ENCODE results near the gene GPR78. TPM values are rescaled to one million over a fixed set of nuclear protein-coding genes. Genes with fewer than 3 reads are reported as not detected.
A peak's percentile ranks its signal among the peaks of the same experiment; 100 is the strongest.

GPR78 gene
- total and polyA plus RNA-seq, 2 of the 8 experiments (the other 6 are each of a cell fraction or from before 2014, with no cell fraction given), result 1.0 to 3.0 TPM

DNA sequence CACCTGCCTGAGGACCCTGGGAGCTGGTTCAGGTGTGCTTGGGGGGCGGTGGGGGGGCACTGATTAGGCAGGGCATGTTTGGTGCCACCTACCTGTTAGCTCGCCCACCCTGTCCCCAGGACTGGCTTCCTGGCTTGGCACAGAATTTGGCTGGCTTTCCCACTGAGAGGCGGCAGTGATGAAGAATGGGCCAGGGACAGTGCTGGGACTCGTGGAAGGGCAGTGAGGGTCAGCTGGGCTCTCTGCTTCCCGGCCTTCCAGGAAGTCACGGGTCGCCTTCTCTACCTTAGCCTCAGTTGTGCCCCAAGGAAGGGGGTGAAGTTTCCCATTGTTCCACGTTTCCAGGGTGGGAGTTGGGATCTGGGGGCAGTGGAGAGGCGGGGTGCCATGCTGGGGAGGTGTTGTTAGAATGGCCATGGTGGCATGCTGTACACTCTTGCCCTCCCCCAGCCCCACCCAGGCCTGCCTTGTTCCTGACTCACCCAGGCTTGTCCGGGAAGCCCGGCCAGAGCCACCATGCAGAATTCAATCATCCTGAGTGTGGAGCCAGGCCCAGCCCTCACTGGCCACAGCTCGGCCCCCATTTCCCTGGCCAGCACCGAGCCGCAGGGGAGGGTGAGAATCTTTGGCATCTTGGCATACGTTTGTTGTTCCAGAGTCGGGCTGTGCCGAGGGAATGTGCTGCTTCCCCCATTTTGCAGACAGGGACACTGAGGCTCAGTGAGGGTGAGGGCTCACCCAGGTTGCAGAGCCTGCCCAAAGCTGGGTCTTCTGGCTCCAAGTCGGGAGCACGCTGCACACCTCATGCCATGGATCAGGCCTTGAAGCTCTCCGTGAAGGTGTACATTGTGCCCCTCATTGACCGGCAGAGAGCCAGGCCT is 21.9 kb upstream of the GPR78 start:
- TF ChIP-seq KDM1A (IDR thresholded peaks at IDR 0.05; ENCODE audit: borderline replicate concordance, low read length) (no peak), HDAC6 (IDR thresholded peaks at IDR 0.05; ENCODE audit: low read depth, low read length) (no peak), SP4 (IDR thresholded peaks at IDR 0.05; ENCODE audit: low read length) (no peak), MAFK (IDR thresholded peaks at IDR 0.05; ENCODE audit: low read depth, low read length) (no peak), NANOG (IDR thresholded peaks at IDR 0.05; ENCODE audit: insufficient read depth, low read depth, low read length, poor library complexity, severe bottlenecking) (no peak), CEBPB (IDR thresholded peaks at IDR 0.05; ENCODE audit: low read depth, low read length) (no peak), ASH2L (IDR thresholded peaks at IDR 0.05; ENCODE audit: low read length) (no peak), CBX8 (IDR thresholded peaks at IDR 0.05; ENCODE audit: borderline replicate concordance, low read depth, low read length) (no peak), SIN3A (conservative IDR thresholded peaks at IDR 0.05 in 1 of 2, IDR thresholded peaks at IDR 0.05 in 1 of 2; ENCODE audit: low read depth in 1 of 2, low read length in 2 of 2) (no peak), RXRA (IDR thresholded peaks at IDR 0.05; ENCODE audit: insufficient read depth, low read depth, low read length) (no peak), BACH1 (IDR thresholded peaks at IDR 0.05; ENCODE audit: low read length) (no peak)
- Histone ChIP-seq H3K4me1 (replicated peaks in 1 of 4; ENCODE audit: control insufficient read depth in 3 of 4, insufficient read depth in 4 of 4, low read length in 3 of 4) (peaks cover 0 to 10% (median 4%) of the 10 kb centered on the region in 4 experiments; a peak in 4 of 7 replicates), H3K27ac (ENCODE audit: low read depth, low read length) (no peak overlapping the region; the same call in 1 of the 2 replicates), H3K9me3 (ENCODE audit: insufficient read depth in 2 of 2, low read depth in 1 of 2, low read length in 1 of 2) (no peaks in the 10 kb centered on the region), H3K56ac (replicated peaks; ENCODE audit: insufficient read length, low read depth, low read length) (no peak overlapping the region), H2BK120ac (replicated peaks; ENCODE audit: low read depth, low read length) (no peak overlapping the region), H3K4ac (replicated peaks; ENCODE audit: insufficient read length, low read depth, low read length) (no peak overlapping the region), H2BK20ac (ENCODE audit: low read length) (no peak overlapping the region), H3K27me3 (replicated peaks in 1 of 4; ENCODE audit: control insufficient read depth in 3 of 4, extremely low read depth in 1 of 4, insufficient read depth in 3 of 4, low read length in 3 of 4) (no peaks in the 10 kb centered on the region), H3K18ac (ENCODE audit: extremely low read depth, low read length) (no peak overlapping the region; the same call in 1 of the 2 replicates), H2BK5ac (ENCODE audit: low read depth, low read length) (no peak overlapping the region), H3K79me1 (ENCODE audit: low read depth, low read length) (no peaks in the 10 kb centered on the region), H2BK12ac (ENCODE audit: low read depth, low read length) (no peak overlapping the region), H2AFZ (ENCODE audit: low read length) (no peak overlapping the region; the same call in 1 of the 2 replicates), H3K23me2 (ENCODE audit: low read depth, low read length) (no peaks in the 10 kb centered on the region), H3K4me3 (ENCODE audit: extremely low read depth in 1 of 4, insufficient read depth in 2 of 4, low read depth in 3 of 4, low read length in 4 of 4) (no peak overlapping the region), H4K8ac (ENCODE audit: extremely low read depth, insufficient read depth, low read length) (peak overlapping the region; percentile 31; the same call in 1 of the 2 replicates), H4K5ac (ENCODE audit: insufficient read length, low read depth, low read length) (no peak overlapping the region), H3K14ac (ENCODE audit: insufficient read length) (no peak overlapping the region), H4K20me1 (replicated peaks in 1 of 2; ENCODE audit: control insufficient read depth in 1 of 2, insufficient read depth in 2 of 2, low read length in 2 of 2) (no peaks in the 10 kb centered on the region), H3K23ac (ENCODE audit: insufficient read length) (no peak overlapping the region), H2BK15ac (ENCODE audit: low read length) (peak overlapping the region; percentile 89; the same call in 1 of the 2 replicates), H3K36me3 (ENCODE audit: control insufficient read depth in 2 of 4, insufficient read depth in 4 of 4, low read length in 3 of 4) (no peaks in the 10 kb centered on the region), H3K79me2 (ENCODE audit: control insufficient read depth in 1 of 2, insufficient read depth in 2 of 2, low read length in 2 of 2) (no peaks in the 10 kb centered on the region), H3K9ac (replicated peaks in 1 of 4; ENCODE audit: extremely low read depth in 1 of 4, low read depth in 3 of 4, low read length in 3 of 4) (no peak overlapping the region), H4K91ac (replicated peaks; ENCODE audit: insufficient read length, low read length) (peak overlapping the region; percentile 79), H3K4me2 (ENCODE audit: insufficient read depth in 1 of 2, low read depth in 2 of 2, low read length in 2 of 2) (no peak overlapping the region), H2AK5ac (ENCODE audit: low read depth, low read length) (no peak overlapping the region)
- ChIA-PET POLR2A (ENCODE audit: partially characterized antibody) (interaction anchor here (1.2 to 2.7 kb wide), 3 partner anchors 9 to 19 kb away, joined by 3 to 12 read pairs (median 4); no protein-coding TSS in a partner anchor), CTCF (ENCODE audit: partially characterized antibody) (interaction anchor here (0.6 to 3.0 kb wide), 14 partner anchors 9 to 215 kb away, joined by 3 to 14 read pairs (median 4); no protein-coding TSS in a partner anchor)
- no peak for DNase-seq (ENCODE audit: low read depth in 1 of 2, low spot score in 2 of 2)
- FAIRE-seq, result no peak
- 90% methylated on average over 21 of the region's 21 CpGs; no CpG with 5 or more reads in 1 of the 2 experiments for WGBS, 2 experiments (ENCODE audit: extremely low coverage in 1 of 2, insufficient coverage in 1 of 2, insufficient read length in 1 of 2, insufficient replicate concordance in 2 of 2, low coverage in 1 of 2, low lambda C conversion rate in 2 of 2, missing lambda C conversion rate in 1 of 2)

Measured in H1 (cell line).